Liver (tissue), 9 donors: ENCODE data around the gene CEP350. TPM values are rescaled to one million over a fixed set of nuclear protein-coding genes. Genes with fewer than 3 reads are reported as not detected.
A peak's percentile ranks its signal among the peaks of the same experiment; 100 is the strongest.

Experiments used
- DNase-seq: peaks from one replicate; pipeline ENCODE4 v3.0.0-alpha.2; 2017; ENCODE audit warnings: low spot score
- H3K27ac ChIP-seq, 2 donors: one replicate each; pipeline ENCODE4 v1.7.0; 2013; ENCODE audit warnings: inconsistent platforms in 2 of 2, low read length in 2 of 2, control low read depth in 1 of 2, low read depth in 1 of 2, mild to moderate bottlenecking in 1 of 2
- H3K27me3 ChIP-seq, 4 donors: one replicate each; pipeline versions ENCODE4 v1.6.1 to v1.7.0; 2013; ENCODE audit warnings: low read length in 3 of 4, inconsistent platforms in 1 of 4, mild to moderate bottlenecking in 1 of 4, moderate library complexity in 1 of 4; ENCODE audit not compliant: control insufficient read depth in 4 of 4, insufficient read depth in 4 of 4
- H3K36me3 ChIP-seq, 4 donors: one replicate each; pipeline versions ENCODE4 v1.6.1 to v1.7.0; 2013; ENCODE audit warnings: low read length in 3 of 4, mild to moderate bottlenecking in 3 of 4, low read depth in 1 of 4, moderate library complexity in 1 of 4; ENCODE audit not compliant: control insufficient read depth in 4 of 4, insufficient read depth in 3 of 4
- H3K4me1 ChIP-seq, 4 donors: one replicate each; pipeline versions ENCODE4 v1.6.1 to v1.7.0; 2013; ENCODE audit warnings: low read length in 3 of 4, mild to moderate bottlenecking in 3 of 4, moderate library complexity in 1 of 4; ENCODE audit not compliant: control insufficient read depth in 4 of 4, insufficient read depth in 4 of 4
- H3K4me3 ChIP-seq, 3 donors: one replicate each; pipeline versions ENCODE4 v1.6.1 to v1.7.0; 2013; ENCODE audit warnings: low read length in 3 of 3, control low read depth in 1 of 3, low read depth in 1 of 3, mild to moderate bottlenecking in 1 of 3
- H3K9ac ChIP-seq, 2 donors: one replicate each; pipeline ENCODE4 v1.7.0; 2013; ENCODE audit warnings: low read length in 2 of 2, mild to moderate bottlenecking in 2 of 2, moderate library complexity in 2 of 2, control low read depth in 1 of 2, low read depth in 1 of 2
- H3K9me3 ChIP-seq, 4 donors: one replicate each; pipeline versions ENCODE4 v1.6.1 to v1.7.0; 2013; ENCODE audit warnings: low read length in 3 of 4; ENCODE audit not compliant: control insufficient read depth in 4 of 4
- CTCF ChIP-seq: fragments of 150-350 bp; IDR thresholded peaks from 2 replicates; pipeline ENCODE4 v1.5.1; 2017; ENCODE audit warnings: improper control_type of control experiment, low read depth, low read length; ENCODE audit not compliant: missing input control
- EGR1 ChIP-seq, 2 donors: IDR thresholded peaks; 2 replicates each; pipeline ENCODE4 v1.6.1; 2016 to 2018; ENCODE audit warnings: antibody characterized with exemption in 2 of 2, low read depth in 2 of 2
- FOXA1 ChIP-seq: IDR thresholded peaks from 2 replicates; pipeline ENCODE4 v1.6.1; 2016; ENCODE audit warnings: antibody characterized with exemption
- FOXA2 ChIP-seq: IDR thresholded peaks from 2 replicates; pipeline ENCODE4 v1.6.1; 2016; ENCODE audit warnings: antibody characterized with exemption
- GABPA ChIP-seq, 2 donors: IDR thresholded peaks in 1 of 2; conservative IDR thresholded peaks in 1 of 2; 2 replicates each; pipeline ENCODE4 v1.6.1; 2016; ENCODE audit warnings: antibody characterized with exemption in 2 of 2, mild to moderate bottlenecking in 1 of 2, moderate library complexity in 1 of 2
- HNF4A ChIP-seq, 2 donors: conservative IDR thresholded peaks; 2 replicates each; pipeline ENCODE4 v1.6.1; 2016; ENCODE audit warnings: antibody characterized with exemption in 2 of 2, mild to moderate bottlenecking in 2 of 2
- HNF4G ChIP-seq: IDR thresholded peaks from 2 replicates; pipeline ENCODE4 v1.6.1; 2016; ENCODE audit warnings: antibody characterized with exemption
- JUND ChIP-seq, 2 donors: IDR thresholded peaks; 2 replicates each; pipeline ENCODE4 v1.6.1; 2016; ENCODE audit warnings: antibody characterized with exemption in 2 of 2
- NR2F2 ChIP-seq: IDR thresholded peaks from 2 replicates; pipeline ENCODE4 v1.6.1; 2016; ENCODE audit warnings: antibody characterized with exemption
- RAD21 ChIP-seq, 2 donors: IDR thresholded peaks; 2 replicates each; pipeline ENCODE4 v1.6.1; 2016; ENCODE audit warnings: antibody characterized with exemption in 2 of 2, mild to moderate bottlenecking in 2 of 2
- RXRA ChIP-seq, 2 donors: IDR thresholded peaks; 2 replicates each; pipeline ENCODE4 v1.6.1; 2017 to 2018; ENCODE audit warnings: antibody characterized with exemption in 2 of 2, mild to moderate bottlenecking in 1 of 2
- SP1 ChIP-seq: IDR thresholded peaks from 2 replicates; pipeline ENCODE4 v1.6.1; 2018; ENCODE audit warnings: antibody characterized with exemption, mild to moderate bottlenecking
- TAF1 ChIP-seq: conservative IDR thresholded peaks from 2 replicates; pipeline ENCODE4 v1.6.1; 2016; ENCODE audit warnings: antibody characterized with exemption, mild to moderate bottlenecking
- YY1 ChIP-seq: IDR thresholded peaks from 2 replicates; pipeline ENCODE4 v1.6.1; 2016; ENCODE audit warnings: antibody characterized with exemption, mild to moderate bottlenecking
- ZBTB33 ChIP-seq: IDR thresholded peaks from 2 replicates; pipeline ENCODE4 v1.6.1; 2016; ENCODE audit warnings: antibody characterized with exemption
- WGBS: extraction: QIAGEN DNeasy Blood & Tissue Kit; methylation state at CpG from one replicate; pipeline ENCODE4 v1.1.7; 2013; 5-methylcytosine and 5-hydroxymethylcytosine counted together
- polyA plus RNA-seq, 2 donors: library from polyadenylated mRNA; stranded (reverse) in 1 of 2; unstranded in 1 of 2; fragments of 200-250 nt in 1 of 2; fragments of >200 nt in 1 of 2; fragmentation: Nextera tagmentation in 1 of 2; extraction: Ambion mirVana in 1 of 2; gene quantifications; one replicate each; pipeline versions ENCODE4 v1.2.1 to v1.2.3, GENCODE V29; 2013 to 2015
- total RNA-seq, 2 donors: library from RNA; depleted of rRNA; stranded (reverse); fragments of >200 nt; gene quantifications; one replicate each; pipeline ENCODE4 v1.2.3, GENCODE V29; 2014
- TF ChIP-seq, protein P1 (sequence below): IDR thresholded peaks from 2 replicates; pipeline ENCODE4 v1.6.1; 2016; ENCODE audit warnings: antibody characterized with exemption, mild to moderate bottlenecking
- TF ChIP-seq, protein P2 (sequence below): IDR thresholded peaks from 2 replicates; pipeline ENCODE4 v1.6.1; 2016; ENCODE audit warnings: antibody characterized with exemption
- TF ChIP-seq, protein P3 (sequence below): IDR thresholded peaks from 2 replicates; pipeline ENCODE4 v1.6.1; 2016; ENCODE audit warnings: antibody characterized with exemption
- donor health status: healthy.
- donor health status: healthy.
- donor health status: healthy.
- donor health status: healthy.
- donor health status: healthy.

Gene CEP350
- total and polyA plus RNA-seq, 4 donors = 4.5 to 49.0 (median 18.9) TPM

DNA sequence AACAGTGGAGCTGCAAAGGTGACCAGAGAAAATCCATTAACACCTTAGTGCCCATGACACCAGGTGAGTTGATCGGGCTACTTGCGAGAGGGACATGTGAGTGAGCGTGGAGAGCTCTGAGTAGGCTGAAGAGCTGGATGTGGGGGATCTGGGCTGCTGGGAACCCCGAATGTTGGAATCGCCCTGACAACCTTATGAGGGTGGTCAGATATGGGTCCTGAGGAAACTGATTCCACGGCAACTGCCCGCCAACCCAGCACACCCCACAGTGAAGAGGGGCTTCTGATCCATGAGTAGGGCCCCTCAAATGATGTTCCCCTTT, 199.4 kb downstream of the CEP350 start:
- Histone ChIP-seq H3K36me3 (no peaks in the 10 kb centered on the region), H3K27ac (peak overlapping the region; percentile 58 to 72), H3K9me3 (no peaks in the 10 kb centered on the region), H3K4me3 (peak overlapping the region; percentile 66 to 86 (median 69)), H3K27me3 (no peaks in the 10 kb centered on the region), H3K4me1 (peaks cover 12 to 41% (median 29%) of the 10 kb centered on the region in 4 donors), H3K9ac (peak overlapping the region; percentile 16 to 58)
- 41% methylated on average over 7 of the region's 7 CpGs for WGBS
- no peak for DNase-seq
- no peak for TF ChIP-seq HNF4G
- TF ChIP-seq, protein P1, sequence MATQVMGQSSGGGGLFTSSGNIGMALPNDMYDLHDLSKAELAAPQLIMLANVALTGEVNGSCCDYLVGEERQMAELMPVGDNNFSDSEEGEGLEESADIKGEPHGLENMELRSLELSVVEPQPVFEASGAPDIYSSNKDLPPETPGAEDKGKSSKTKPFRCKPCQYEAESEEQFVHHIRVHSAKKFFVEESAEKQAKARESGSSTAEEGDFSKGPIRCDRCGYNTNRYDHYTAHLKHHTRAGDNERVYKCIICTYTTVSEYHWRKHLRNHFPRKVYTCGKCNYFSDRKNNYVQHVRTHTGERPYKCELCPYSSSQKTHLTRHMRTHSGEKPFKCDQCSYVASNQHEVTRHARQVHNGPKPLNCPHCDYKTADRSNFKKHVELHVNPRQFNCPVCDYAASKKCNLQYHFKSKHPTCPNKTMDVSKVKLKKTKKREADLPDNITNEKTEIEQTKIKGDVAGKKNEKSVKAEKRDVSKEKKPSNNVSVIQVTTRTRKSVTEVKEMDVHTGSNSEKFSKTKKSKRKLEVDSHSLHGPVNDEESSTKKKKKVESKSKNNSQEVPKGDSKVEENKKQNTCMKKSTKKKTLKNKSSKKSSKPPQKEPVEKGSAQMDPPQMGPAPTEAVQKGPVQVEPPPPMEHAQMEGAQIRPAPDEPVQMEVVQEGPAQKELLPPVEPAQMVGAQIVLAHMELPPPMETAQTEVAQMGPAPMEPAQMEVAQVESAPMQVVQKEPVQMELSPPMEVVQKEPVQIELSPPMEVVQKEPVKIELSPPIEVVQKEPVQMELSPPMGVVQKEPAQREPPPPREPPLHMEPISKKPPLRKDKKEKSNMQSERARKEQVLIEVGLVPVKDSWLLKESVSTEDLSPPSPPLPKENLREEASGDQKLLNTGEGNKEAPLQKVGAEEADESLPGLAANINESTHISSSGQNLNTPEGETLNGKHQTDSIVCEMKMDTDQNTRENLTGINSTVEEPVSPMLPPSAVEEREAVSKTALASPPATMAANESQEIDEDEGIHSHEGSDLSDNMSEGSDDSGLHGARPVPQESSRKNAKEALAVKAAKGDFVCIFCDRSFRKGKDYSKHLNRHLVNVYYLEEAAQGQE = no peak
- TF ChIP-seq, protein P2, sequence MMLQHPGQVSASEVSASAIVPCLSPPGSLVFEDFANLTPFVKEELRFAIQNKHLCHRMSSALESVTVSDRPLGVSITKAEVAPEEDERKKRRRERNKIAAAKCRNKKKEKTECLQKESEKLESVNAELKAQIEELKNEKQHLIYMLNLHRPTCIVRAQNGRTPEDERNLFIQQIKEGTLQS = no peak
- TF ChIP-seq SP1 = no peak
- TF ChIP-seq RXRA (IDR thresholded peaks at IDR 0.05) = no peak
- no peak for TF ChIP-seq JUND (IDR thresholded peaks at IDR 0.05)
- no peak for TF ChIP-seq FOXA1
- TF ChIP-seq HNF4A (conservative IDR thresholded peaks at IDR 0.05) = no peak
- TF ChIP-seq, protein P3, sequence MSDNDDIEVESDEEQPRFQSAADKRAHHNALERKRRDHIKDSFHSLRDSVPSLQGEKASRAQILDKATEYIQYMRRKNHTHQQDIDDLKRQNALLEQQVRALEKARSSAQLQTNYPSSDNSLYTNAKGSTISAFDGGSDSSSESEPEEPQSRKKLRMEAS = no peak
- no peak for TF ChIP-seq RAD21 (IDR thresholded peaks at IDR 0.05)
- TF ChIP-seq CTCF = no peak
- TF ChIP-seq GABPA (IDR thresholded peaks at IDR 0.05 in 1 of 2, conservative IDR thresholded peaks at IDR 0.05 in 1 of 2) = no peak
- TF ChIP-seq ZBTB33 = no peak
- no peak for TF ChIP-seq FOXA2
- no peak for TF ChIP-seq TAF1
- no peak for TF ChIP-seq EGR1 (IDR thresholded peaks at IDR 0.05; ENCODE audit: low read depth in 2 of 2)
- TF ChIP-seq YY1 = no peak
- no peak for TF ChIP-seq NR2F2
